ENCODE results near the gene PRPF19.

The PRPF19 gene

GRCh38 chr11:60906132-60906972 is at the start of gene PRPF19:
TSS of gene PRPF19 (minus strand) at chr11:60906585. CDS start at chr11:60906382, 203 bp downstream.
- DNase-seq (ENCODE audit: low read depth in 2 of 2) = peak; percentile 96 to 98

GRCh38 chr11:60955571-60955970 is 49.2 kb upstream of the PRPF19 start:
- no peak for DNase-seq (ENCODE audit: low read depth in 2 of 2)

- DNase-seq (ENCODE audit: low read depth in 2 of 2) = no peak
These were observed 48.0 kb upstream of the PRPF19 start for GRCh38 chr11:60954421-60954820.

GRCh38 chr11:60953781-60954180 is 47.4 kb upstream of the PRPF19 start:
- DNase-seq (ENCODE audit: low read depth in 2 of 2) = no peak

GRCh38 chr11:60952742-60953170 is 46.4 kb upstream of the PRPF19 start:
- no peak for DNase-seq (ENCODE audit: low read depth in 2 of 2)

GRCh38 chr11:60951904-60952741 is 45.7 kb upstream of the PRPF19 start, which contains the start of gene SLC15A3:
TSS of gene SLC15A3 (minus strand) at chr11:60952176. CDS start at chr11:60951551, 625 bp downstream.
- DNase-seq (ENCODE audit: low read depth in 2 of 2) = peak in 1 of 2 donors; percentile 20

GRCh38 chr11:60951606-60951903 is 45.2 kb upstream of the PRPF19 start:
- no peak for DNase-seq (ENCODE audit: low read depth in 2 of 2)

GRCh38 chr11:60950933-60951605 is 44.7 kb upstream of the PRPF19 start:
- DNase-seq (ENCODE audit: low read depth in 2 of 2) = no peak

- DNase-seq (ENCODE audit: low read depth in 2 of 2) = no peak
These were observed 43.6 kb upstream of the PRPF19 start for GRCh38 chr11:60950024-60950423.

GRCh38 chr11:60948250-60948649 is 41.9 kb upstream of the PRPF19 start:
- DNase-seq (ENCODE audit: low read depth in 2 of 2) = no peak

- DNase-seq (ENCODE audit: low read depth in 2 of 2) = no peak
These were observed 41.3 kb upstream of the PRPF19 start for GRCh38 chr11:60947700-60948099.

GRCh38 chr11:60946601-60947264 is 40.3 kb upstream of the PRPF19 start:
- DNase-seq (ENCODE audit: low read depth in 2 of 2) = no peak

- DNase-seq (ENCODE audit: low read depth in 2 of 2) = no peak
These were observed 38.9 kb upstream of the PRPF19 start for GRCh38 chr11:60945295-60945667.

GRCh38 chr11:60944490-60945294 is 38.3 kb upstream of the PRPF19 start:
- DNase-seq (ENCODE audit: low read depth in 2 of 2) = no peak

- no peak for DNase-seq (ENCODE audit: low read depth in 2 of 2)
These were observed 36.7 kb upstream of the PRPF19 start for GRCh38 chr11:60942970-60943565.

- no peak for DNase-seq (ENCODE audit: low read depth in 2 of 2)
These were observed 35.8 kb upstream of the PRPF19 start for GRCh38 chr11:60942219-60942618.

GRCh38 chr11:60941371-60942119 is 35.2 kb upstream of the PRPF19 start:
- DNase-seq (ENCODE audit: low read depth in 2 of 2) = no peak

- DNase-seq (ENCODE audit: low read depth in 2 of 2) = no peak
These were observed 33.5 kb upstream of the PRPF19 start for GRCh38 chr11:60939855-60940254.

GRCh38 chr11:60939301-60939700 is 32.9 kb upstream of the PRPF19 start:
- no peak for DNase-seq (ENCODE audit: low read depth in 2 of 2)

- no peak for DNase-seq (ENCODE audit: low read depth in 2 of 2)
These were observed 32.1 kb upstream of the PRPF19 start for GRCh38 chr11:60938500-60938899.

All from stimulated activated CD8-positive, alpha-beta memory T cell treated with anti-CD3 and anti-CD28 coated beads, Interleukin-7, amount 100 ng/mL, for 1 hour (primary cell).